Caco-2 (cell line): ENCODE data around the gene MICAL3. TPM values are rescaled to one million over a fixed set of nuclear protein-coding genes. Genes with fewer than 3 reads are reported as not detected.

Experiments
- BruUV-seq: library from RNA; stranded (reverse); fragments of 400-500 nt; replicated peaks from 2 replicates; lab custom pipeline; 2021; lab: Mats Ljungman, UMichigan
- CTCF ChIA-PET: fragments of 300-600 bp; sonication (Branson Sonifier 250); formaldehyde crosslinking; loops from one replicate; lab custom pipeline; 2022; ENCODE audit warnings: antibody characterized with exemption; lab: Charles Lee
- POLR2A ChIA-PET: fragments of 300-600 bp; sonication (Branson Sonifier 250); formaldehyde crosslinking; loops from one replicate; lab custom pipeline; 2022; ENCODE audit warnings: antibody characterized with exemption; lab: Charles Lee
- DNase-seq, 2 experiments: peaks; one replicate each; pipeline versions ENCODE4 v3.0.0 to v3.0.0-alpha.2; 2020 to 2022
- H3K27me3 ChIP-seq: replicated peaks from 2 replicates; pipeline ENCODE4 v1.6.0; 2011; ENCODE audit warnings: low read length; ENCODE audit not compliant: control insufficient read depth, insufficient read depth
- H3K36me3 ChIP-seq: 2 replicates; pipeline ENCODE4 v1.5.1; 2011; ENCODE audit warnings: low read length; ENCODE audit not compliant: control insufficient read depth, insufficient read depth
- H3K4me1 ChIP-seq: fragments of 250-450 bp; sonication (Bioruptor Pico); 2 replicates; pipeline ENCODE4 v1.5.1; 2020; ENCODE audit warnings: mild to moderate bottlenecking
- H3K4me3 ChIP-seq: 2 replicates; pipeline ENCODE4 v1.5.1; 2011; ENCODE audit warnings: low read depth, mild to moderate bottlenecking, control low read depth, low read length
- H3K9me3 ChIP-seq: fragments of 250-450 bp; sonication (Bioruptor Pico); 2 replicates; pipeline ENCODE4 v1.5.1; 2020; ENCODE audit warnings: mild to moderate bottlenecking, moderate library complexity
- H3K27ac Mint-ChIP-seq: one replicate; pipeline ENCODE4 v1.8.0; 2022; ENCODE audit warnings: mixed read lengths; ENCODE audit not compliant: unreplicated experiment
- H3K27me3 Mint-ChIP-seq: one replicate; pipeline ENCODE4 v1.8.0; 2022; ENCODE audit warnings: mixed read lengths; ENCODE audit not compliant: insufficient read depth, unreplicated experiment
- H3K36me3 Mint-ChIP-seq: one replicate; pipeline ENCODE4 v1.8.0; 2022; ENCODE audit warnings: mild to moderate bottlenecking, mixed read lengths; ENCODE audit not compliant: insufficient read depth, unreplicated experiment
- H3K4me1 Mint-ChIP-seq: one replicate; pipeline ENCODE4 v1.8.0; 2022; ENCODE audit warnings: low read depth, mixed read lengths; ENCODE audit not compliant: unreplicated experiment
- H3K4me3 Mint-ChIP-seq: one replicate; pipeline ENCODE4 v1.8.0; 2022; ENCODE audit warnings: mild to moderate bottlenecking, moderate library complexity, mixed read lengths; ENCODE audit not compliant: unreplicated experiment
- H3K9me3 Mint-ChIP-seq: one replicate; pipeline ENCODE4 v1.8.0; 2022; ENCODE audit warnings: mixed read lengths; ENCODE audit not compliant: unreplicated experiment
- intact Hi-C: fragments of 100-400 bp; cut with micrococcal nuclease; formaldehyde crosslinking; loops from one replicate; pipeline ENCODE4 v1.10.0; 2022; ENCODE audit not compliant: unreplicated experiment
- total RNA-seq: library from RNA; stranded (reverse); gene quantifications from 2 replicates; pipeline ENCODE4 v1.2.3, GENCODE V29; 2022
- TF ChIP-seq, protein P1 (sequence below), 2 experiments: fragments of 200-600 bp in 1 of 2; IDR thresholded peaks; 1 replicate in 1 of 2; 2 replicates in 1 of 2; pipeline versions ENCODE4 v1.5.1 to v1.8.0; 2011 to 2022; ENCODE audit warnings: antibody characterized with exemption in 1 of 2, control low read depth in 1 of 2, inconsistent platforms in 1 of 2, low read depth in 1 of 2, low read length in 1 of 2, mild to moderate bottlenecking in 1 of 2, moderate library complexity in 1 of 2; ENCODE audit not compliant: insufficient read depth in 1 of 2, severe bottlenecking in 1 of 2, unreplicated experiment in 1 of 2

Gene MICAL3
- total RNA-seq, 1 experiment from 2014 or later: 65.6 TPM

DNA sequence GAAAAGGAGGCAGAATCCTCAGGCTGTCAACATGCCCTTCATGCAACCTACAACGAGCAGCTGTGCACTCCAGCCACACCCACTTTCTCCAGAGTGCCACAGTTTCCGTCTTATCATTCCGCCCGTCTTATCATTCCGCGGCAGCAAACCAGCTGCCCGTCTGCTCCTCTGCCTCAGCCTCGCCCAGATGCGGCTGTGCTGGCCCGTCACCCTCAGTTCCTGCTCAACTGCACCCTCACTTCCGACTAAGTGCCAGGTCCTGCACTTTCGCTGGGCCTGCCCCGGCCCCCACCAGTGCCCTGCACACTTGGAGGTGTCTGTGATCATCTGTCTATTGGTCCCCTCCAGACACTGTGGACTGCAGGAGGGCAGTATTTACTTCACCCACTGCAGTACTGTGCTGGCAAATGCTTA, 43.7 kb downstream of the MICAL3 start:
- no peaks in the 10 kb centered on the region for H3K9me3 Mint-ChIP-seq
- no peak overlapping the region for H3K4me3 ChIP-seq
- no TSS peak for BruUV-seq
- TF ChIP-seq, protein P1, sequence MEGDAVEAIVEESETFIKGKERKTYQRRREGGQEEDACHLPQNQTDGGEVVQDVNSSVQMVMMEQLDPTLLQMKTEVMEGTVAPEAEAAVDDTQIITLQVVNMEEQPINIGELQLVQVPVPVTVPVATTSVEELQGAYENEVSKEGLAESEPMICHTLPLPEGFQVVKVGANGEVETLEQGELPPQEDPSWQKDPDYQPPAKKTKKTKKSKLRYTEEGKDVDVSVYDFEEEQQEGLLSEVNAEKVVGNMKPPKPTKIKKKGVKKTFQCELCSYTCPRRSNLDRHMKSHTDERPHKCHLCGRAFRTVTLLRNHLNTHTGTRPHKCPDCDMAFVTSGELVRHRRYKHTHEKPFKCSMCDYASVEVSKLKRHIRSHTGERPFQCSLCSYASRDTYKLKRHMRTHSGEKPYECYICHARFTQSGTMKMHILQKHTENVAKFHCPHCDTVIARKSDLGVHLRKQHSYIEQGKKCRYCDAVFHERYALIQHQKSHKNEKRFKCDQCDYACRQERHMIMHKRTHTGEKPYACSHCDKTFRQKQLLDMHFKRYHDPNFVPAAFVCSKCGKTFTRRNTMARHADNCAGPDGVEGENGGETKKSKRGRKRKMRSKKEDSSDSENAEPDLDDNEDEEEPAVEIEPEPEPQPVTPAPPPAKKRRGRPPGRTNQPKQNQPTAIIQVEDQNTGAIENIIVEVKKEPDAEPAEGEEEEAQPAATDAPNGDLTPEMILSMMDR (IDR thresholded peaks at IDR 0.05; ENCODE audit: insufficient read depth in 1 of 2, low read depth in 1 of 2, low read length in 1 of 2, severe bottlenecking in 1 of 2, unreplicated experiment in 1 of 2): no peak
- H3K27me3 ChIP-seq: no peaks in the 10 kb centered on the region
- no peaks in the 10 kb centered on the region for H3K9me3 ChIP-seq
- intact Hi-C loops: no loop called here
- ChIA-PET CTCF (no interaction called here), POLR2A (no interaction called here)
- H3K4me1 ChIP-seq: peaks cover 19% of the 10 kb centered on the region
- H3K4me3 Mint-ChIP-seq: peak overlapping the region; percentile 11
- peak overlapping the region; percentile 37 for H3K27ac Mint-ChIP-seq
- peaks cover 11% of the 10 kb centered on the region for H3K36me3 Mint-ChIP-seq
- H3K4me1 Mint-ChIP-seq: peaks cover 29% of the 10 kb centered on the region
- no peaks in the 10 kb centered on the region for H3K27me3 Mint-ChIP-seq
- H3K36me3 ChIP-seq: no peaks in the 10 kb centered on the region
- DNase-seq: peak; percentile 42 to 58

DNA sequence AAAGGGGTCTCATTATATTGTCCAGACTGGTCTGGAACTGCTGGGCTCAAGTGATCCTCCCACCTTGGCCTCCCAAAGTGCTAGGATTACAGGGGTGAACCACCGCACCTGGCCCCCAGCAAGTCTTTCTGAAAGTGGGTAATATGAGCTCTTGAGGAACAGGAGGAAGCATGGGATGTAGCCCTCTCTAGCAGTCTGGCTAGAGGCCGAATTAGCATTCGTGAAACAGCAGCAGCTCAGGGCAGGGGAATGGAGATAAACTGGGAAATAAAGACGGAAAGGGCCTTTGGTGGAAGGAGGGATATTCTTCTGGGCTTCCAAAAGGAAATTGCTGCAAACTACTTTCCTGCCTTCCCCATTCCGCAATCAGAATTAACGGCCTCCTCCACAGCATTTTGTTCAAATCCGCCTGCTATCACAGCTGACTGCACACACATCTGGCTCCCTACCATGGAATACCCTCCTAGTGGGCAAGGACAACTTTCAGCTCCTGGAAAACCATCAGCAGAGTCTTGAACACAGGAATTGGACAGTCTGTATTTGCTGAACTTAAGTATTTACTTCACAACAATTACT, 44.3 kb downstream of the MICAL3 start:
- no peak for DNase-seq
- Histone ChIP-seq H3K4me1 (peaks cover 23% of the 10 kb centered on the region), H3K27me3 (no peaks in the 10 kb centered on the region), H3K4me3 (no peak overlapping the region), H3K9me3 (no peaks in the 10 kb centered on the region), H3K36me3 (no peaks in the 10 kb centered on the region)
- no peak overlapping the region for H3K27ac Mint-ChIP-seq
- peaks cover 29% of the 10 kb centered on the region for H3K4me1 Mint-ChIP-seq
- H3K4me3 Mint-ChIP-seq: no peak overlapping the region
- TF ChIP-seq, protein P1 (IDR thresholded peaks at IDR 0.05; ENCODE audit: insufficient read depth in 1 of 2, low read depth in 1 of 2, low read length in 1 of 2, severe bottlenecking in 1 of 2, unreplicated experiment in 1 of 2): no peak
- H3K36me3 Mint-ChIP-seq: peaks cover 11% of the 10 kb centered on the region
- no peaks in the 10 kb centered on the region for H3K9me3 Mint-ChIP-seq
- ChIA-PET CTCF (no interaction called here), POLR2A (no interaction called here)
- intact Hi-C loops: no loop called here
- H3K27me3 Mint-ChIP-seq: no peaks in the 10 kb centered on the region
- BruUV-seq: no TSS peak

DNA sequence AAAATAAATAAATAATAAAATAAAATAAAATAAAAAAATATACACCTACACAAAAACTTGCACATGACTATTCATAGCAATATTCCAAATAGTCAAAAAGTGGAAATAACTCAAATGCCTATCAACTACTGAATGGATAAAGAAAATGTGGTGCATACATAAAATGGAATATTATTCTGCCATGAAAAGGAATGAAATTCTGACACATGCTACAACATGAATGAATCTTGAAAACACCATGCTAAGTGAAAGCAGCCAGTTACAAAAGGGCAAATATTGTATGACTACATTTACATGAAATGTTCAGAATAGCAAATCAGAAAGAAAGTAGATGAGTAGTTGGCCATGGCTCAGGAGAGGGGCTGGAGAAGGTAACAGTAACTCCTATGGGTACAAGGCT, 46.3 kb downstream of the MICAL3 start:
- H3K4me1 ChIP-seq: peaks cover 37% of the 10 kb centered on the region
- H3K27ac Mint-ChIP-seq: no peak overlapping the region
- H3K4me1 Mint-ChIP-seq: peaks cover 27% of the 10 kb centered on the region
- TF ChIP-seq, protein P1 (IDR thresholded peaks at IDR 0.05; ENCODE audit: insufficient read depth in 1 of 2, low read depth in 1 of 2, low read length in 1 of 2, severe bottlenecking in 1 of 2, unreplicated experiment in 1 of 2): no peak
- POLR2A ChIA-PET: no interaction called here
- no peaks in the 10 kb centered on the region for H3K9me3 Mint-ChIP-seq
- intact Hi-C loops: no loop called here
- no peaks in the 10 kb centered on the region for H3K9me3 ChIP-seq
- no peaks in the 10 kb centered on the region for H3K36me3 ChIP-seq
- no peak for DNase-seq
- H3K36me3 Mint-ChIP-seq: peaks cover 5% of the 10 kb centered on the region
- BruUV-seq: no TSS peak
- H3K4me3 ChIP-seq: no peak overlapping the region
- CTCF ChIA-PET: no interaction called here
- no peak overlapping the region for H3K4me3 Mint-ChIP-seq
- H3K27me3 Mint-ChIP-seq: no peaks in the 10 kb centered on the region
- H3K27me3 ChIP-seq: no peaks in the 10 kb centered on the region
